NCI-H2081 treated with DMSO at 0.1 percent for 48 hours (cell line): Measurements from ENCODE around the gene SAMD4A.
"Not testable (repeated sequence)": the region's sequence is repeated elsewhere in the genome, so short reads cannot be mapped to it uniquely, and the experiment has no call there.

Source experiments
- DNase-seq: peaks from one replicate; lab custom pipeline; 2025; lab: John Stamatoyannopoulos, UW

Gene SAMD4A

DNA sequence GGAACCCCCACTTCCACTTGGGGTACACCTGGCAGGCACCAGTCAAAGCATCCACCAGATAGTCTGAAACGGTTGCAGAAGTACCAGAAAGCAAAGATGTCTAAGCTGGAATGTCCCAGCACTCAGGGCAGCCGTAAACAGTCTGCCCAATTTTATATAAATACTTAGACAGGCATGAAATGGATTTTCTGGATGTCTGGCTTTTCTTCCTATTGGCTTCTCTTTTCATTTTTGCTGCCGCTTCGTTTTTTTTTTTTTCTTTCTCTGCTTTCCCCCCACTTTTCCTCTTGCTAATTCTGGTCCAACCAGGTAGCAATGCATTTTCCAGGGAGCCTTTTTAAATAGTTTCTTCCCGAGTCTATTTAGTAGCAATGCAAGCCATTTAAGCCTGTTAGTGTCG, 168.0 kb downstream of the SAMD4A start:
- no peak for DNase-seq

GRCh38 chr14:54735424-54735823, 168.5 kb downstream of the SAMD4A start:
- DNase-seq = no peak

DNA sequence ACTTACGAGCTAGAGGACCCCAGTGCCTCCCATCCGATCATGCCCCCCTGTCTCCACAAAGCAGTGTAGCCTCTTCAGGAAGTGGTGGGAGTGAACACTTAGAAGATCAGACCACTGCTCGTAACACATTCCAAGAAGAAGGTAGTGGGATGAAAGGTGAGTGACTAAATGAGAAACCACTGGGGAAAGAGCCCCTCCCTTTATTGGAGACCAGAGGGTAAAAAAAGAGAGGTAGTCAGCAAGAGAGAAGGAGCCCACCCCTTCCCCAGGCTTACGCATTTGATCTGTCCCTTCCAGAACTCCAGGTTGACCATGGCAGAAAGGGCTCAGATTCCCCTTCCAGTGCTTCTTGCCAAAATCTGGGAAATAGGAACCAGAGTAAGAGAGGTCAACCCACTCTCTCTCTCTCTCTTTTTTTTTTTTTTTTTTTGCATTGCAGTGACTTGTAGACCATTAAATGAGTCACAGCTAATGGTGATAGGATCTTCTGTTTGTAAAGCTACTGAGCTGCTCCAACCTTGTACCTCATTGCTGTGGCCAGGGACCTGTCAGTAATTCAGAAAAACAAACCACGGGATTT, 170.3 kb downstream of the SAMD4A start:
- DNase-seq = no peak

DNA sequence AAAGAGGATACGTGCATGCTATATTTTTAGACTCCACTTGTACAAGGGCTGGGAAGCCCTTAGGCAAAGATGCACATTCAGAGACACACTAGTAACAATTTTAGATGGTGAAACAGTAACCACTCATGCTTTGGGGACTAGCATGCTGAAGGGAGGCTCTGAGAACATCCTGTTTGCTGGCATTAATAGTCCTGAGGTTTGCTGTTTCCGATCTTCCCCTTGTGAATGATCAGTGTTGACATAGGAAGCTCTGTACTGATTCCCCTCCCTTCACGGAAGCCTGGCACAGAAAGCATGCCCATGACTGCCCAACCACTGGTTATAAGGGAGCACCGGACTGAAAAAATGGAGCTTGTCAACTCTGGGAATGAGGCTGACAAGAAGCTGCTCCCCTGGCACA, 171.1 kb downstream of the SAMD4A start:
- no peak for DNase-seq

GRCh38 chr14:54739514-54739913, 172.6 kb downstream of the SAMD4A start:
- no peak for DNase-seq

GRCh38 chr14:54742492-54743350, 175.8 kb downstream of the SAMD4A start:
- no peak for DNase-seq

DNA sequence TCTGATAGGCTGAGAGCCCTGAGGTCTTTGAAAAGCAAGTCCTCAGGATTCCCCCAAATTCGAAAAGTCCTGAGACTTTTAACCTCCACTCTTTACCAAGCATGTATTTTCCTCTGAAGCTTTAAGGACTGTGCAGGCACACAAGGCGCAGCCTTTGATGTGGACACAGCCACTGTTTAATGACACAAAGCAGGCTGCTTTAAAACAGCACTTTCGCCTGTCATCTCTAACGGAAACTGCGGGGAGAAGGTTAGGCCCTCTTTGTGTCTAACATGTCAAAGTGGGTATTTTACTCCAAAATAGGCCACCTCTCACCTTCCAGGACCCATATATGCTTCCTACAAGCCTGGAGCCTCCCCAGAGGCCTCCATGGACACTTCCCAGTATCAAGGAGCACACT, 176.5 kb downstream of the SAMD4A start:
- no peak for DNase-seq

DNA sequence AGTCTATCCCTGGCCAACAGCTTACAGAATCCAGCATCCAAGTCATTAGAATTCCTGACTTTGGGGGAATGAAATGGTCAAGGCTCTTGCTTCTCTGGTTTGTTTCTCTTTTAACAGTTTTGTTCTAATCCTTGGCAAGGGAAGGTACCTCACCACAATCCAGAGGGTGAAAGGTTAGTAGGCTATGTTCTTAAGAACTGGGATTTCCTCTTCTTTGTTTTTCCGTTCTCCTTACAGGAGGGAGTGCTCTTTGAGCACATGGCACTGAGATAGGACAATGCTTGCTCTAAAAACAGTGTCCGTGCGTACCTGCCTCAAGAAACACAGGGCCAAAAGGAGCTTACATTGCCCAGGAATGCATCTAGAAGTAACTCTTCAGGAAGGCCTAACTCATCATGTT, 179.1 kb downstream of the SAMD4A start:
- no peak for DNase-seq

GRCh38 chr14:54747616-54748015, 180.7 kb downstream of the SAMD4A start:
- DNase-seq = no peak

GRCh38 chr14:54749180-54749579, 182.3 kb downstream of the SAMD4A start:
- DNase-seq = no peak

GRCh38 chr14:54749727-54750126, 182.8 kb downstream of the SAMD4A start:
- DNase-seq = no peak

DNA sequence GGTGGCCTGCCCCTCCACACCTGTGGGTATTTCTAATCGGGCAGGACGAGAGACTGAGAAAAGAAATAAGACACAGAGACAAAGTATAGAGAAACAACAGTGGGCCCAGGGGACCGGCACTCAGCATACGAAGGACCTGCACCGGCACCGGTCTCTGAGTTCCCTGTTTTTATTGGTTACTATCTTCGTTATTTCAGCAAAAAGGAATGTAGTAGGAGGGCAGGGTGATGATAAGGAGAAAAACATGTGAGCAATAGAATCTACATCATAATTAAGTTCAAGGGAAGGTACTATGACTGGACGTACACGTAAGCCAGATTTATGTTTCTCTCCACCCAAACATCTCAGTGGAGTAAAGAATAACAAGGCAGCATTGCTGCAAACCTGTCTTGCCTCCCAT, 185.7 kb downstream of the SAMD4A start:
- not testable (repeated sequence) for DNase-seq

DNA sequence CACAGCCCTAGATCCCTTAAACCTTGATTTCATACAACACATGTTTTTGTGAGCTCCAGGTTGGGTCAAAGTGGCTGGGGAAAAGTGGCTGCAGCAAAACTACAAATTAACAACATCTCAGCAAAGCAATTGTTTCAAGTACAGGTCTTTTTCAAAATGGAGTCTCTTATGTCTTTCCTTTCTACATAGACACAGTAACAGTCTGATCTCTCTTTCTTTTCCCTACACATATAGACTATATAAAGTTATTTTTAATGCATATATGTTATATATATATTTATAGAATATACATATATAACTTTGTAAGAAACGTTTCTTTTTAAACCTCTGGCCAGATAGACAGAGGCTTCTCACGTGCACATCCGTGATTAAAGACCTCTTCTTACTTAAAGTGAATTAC, 186.5 kb downstream of the SAMD4A start:
- not testable (repeated sequence) for DNase-seq

GRCh38 chr14:54754116-54754622, 187.2 kb downstream of the SAMD4A start:
- no peak for DNase-seq

GRCh38 chr14:54754623-54755386, 187.9 kb downstream of the SAMD4A start:
- no peak for DNase-seq

GRCh38 chr14:54756656-54757392, 189.9 kb downstream of the SAMD4A start:
- no peak for DNase-seq

- DNase-seq = no peak
Observed at GRCh38 chr14:54758041-54758440, 191.1 kb downstream of the SAMD4A start.

DNA sequence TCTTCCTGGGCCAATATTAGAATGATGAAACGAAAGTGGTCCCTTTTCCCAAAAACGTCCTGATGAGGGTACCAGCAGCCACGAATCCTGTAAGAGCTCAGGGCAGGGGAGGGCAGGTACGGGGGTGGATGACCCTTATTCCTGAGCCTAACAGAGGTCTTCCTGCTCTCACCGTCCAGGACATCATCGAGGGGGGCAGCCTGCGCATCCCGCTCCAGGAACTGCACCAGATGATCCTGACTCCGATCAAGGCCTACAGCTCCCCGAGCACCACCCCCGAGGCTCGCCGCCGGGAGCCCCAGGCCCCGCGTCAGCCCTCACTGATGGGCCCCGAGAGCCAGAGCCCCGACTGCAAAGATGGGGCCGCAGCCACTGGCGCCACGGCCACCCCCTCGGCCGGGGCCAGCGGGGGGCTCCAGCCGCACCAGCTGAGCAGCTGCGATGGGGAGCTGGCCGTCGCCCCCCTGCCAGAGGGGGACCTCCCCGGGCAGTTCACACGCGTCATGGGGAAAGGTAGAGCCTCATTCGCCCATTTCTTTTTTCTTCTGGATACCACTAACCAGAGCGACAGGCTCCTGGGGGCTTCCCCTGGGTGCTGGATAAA, 193.2 kb downstream of the SAMD4A start:
- no peak for DNase-seq

GRCh38 chr14:54760866-54761575, 194.1 kb downstream of the SAMD4A start:
- no peak for DNase-seq

DNA sequence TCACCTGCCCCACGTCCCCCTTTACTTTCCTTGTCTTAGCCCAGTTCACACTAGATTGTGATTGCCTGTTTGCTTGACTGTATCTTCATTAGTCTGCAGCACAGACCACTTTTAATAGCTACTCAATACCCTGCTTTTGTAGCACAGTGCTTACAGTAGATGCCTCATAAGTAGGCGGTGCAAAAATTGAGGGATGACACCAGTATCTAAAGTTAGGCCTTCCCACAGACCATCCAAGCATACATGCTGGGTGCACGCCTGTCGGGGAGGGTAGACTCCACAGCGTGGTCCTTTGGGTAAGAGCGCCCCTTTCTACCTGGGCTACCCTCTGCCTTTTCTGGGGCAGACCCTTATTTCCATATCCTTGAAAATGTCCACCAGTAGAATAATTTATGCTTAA, 194.9 kb downstream of the SAMD4A start:
- no peak for DNase-seq

GRCh38 chr14:54762296-54762695, 195.4 kb downstream of the SAMD4A start:
- DNase-seq = no peak
